AG08395 (cell line): ENCODE data around the gene ARHGEF17.

Source experiments
- DNase-seq: peaks from one replicate; pipeline ENCODE4 v3.0.0; 2012; ENCODE audit warnings: mixed read lengths, low spot score

The ARHGEF17 gene

GRCh38 chr11:73406619-73407018 is 98.5 kb downstream of the ARHGEF17 start:
- no peak for DNase-seq

- no peak for DNase-seq
Measured at GRCh38 chr11:73409431-73409830, 101.4 kb downstream of the ARHGEF17 start.

- DNase-seq, result no peak
Measured at GRCh38 chr11:73410627-73411026, 102.6 kb downstream of the ARHGEF17 start.

DNA sequence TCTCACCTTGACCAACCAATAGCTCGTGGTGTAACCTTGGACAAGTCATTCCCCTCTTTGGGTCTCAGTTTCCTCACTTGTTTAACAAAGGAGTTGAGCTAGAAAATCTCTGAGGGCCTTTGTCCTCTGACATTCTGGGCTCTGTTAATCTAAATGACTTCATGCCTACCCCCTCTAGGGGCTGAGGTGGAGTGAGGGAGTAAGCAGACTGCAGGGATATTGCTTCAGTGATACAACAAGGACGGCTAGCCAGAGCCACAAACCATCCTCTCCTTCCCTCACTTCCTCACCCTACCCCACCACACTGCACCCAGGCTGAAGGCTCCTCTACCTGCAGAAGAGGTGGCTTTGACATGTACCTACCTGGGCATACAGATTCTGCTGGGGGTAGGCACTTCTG is 103.0 kb downstream of the ARHGEF17 start:
- DNase-seq, result no peak

- DNase-seq, result no peak
Measured at GRCh38 chr11:73412308-73412707, 104.2 kb downstream of the ARHGEF17 start.

GRCh38 chr11:73413256-73413655 is 105.2 kb downstream of the ARHGEF17 start:
- DNase-seq, result no peak

GRCh38 chr11:73414977-73415651 is 107.0 kb downstream of the ARHGEF17 start:
- DNase-seq, result peak; percentile 62

GRCh38 chr11:73415854-73416615 is 108.0 kb downstream of the ARHGEF17 start:
- DNase-seq, result peak; percentile 67

- peak; percentile 45 for DNase-seq
Measured at GRCh38 chr11:73416786-73417185, 108.7 kb downstream of the ARHGEF17 start.
